ENCODE measurements around the gene PIGQ.

The PIGQ gene

GRCh38 chr16:631808-632358 lies 62.1 kb downstream of the PIGQ start:
- DNase-seq (ENCODE audit: low read depth in 2 of 2): no peak
- H3K4me3 ChIP-seq (replicated peaks in 1 of 2; ENCODE audit: low read depth in 2 of 2, low read length in 2 of 2): no peak overlapping the region

GRCh38 chr16:632486-633335 lies 62.9 kb downstream of the PIGQ start:
- H3K4me3 ChIP-seq (replicated peaks in 1 of 2; ENCODE audit: low read depth in 2 of 2, low read length in 2 of 2): no peak overlapping the region
- no peak for DNase-seq (ENCODE audit: low read depth in 2 of 2)
- no peak for TF ChIP-seq CTCF (IDR thresholded peaks at IDR 0.05; ENCODE audit: low read depth, low read length)

More at GRCh38 chr16:631808-632358, 62.1 kb downstream of the PIGQ start:
- TF ChIP-seq CTCF (IDR thresholded peaks at IDR 0.05; ENCODE audit: low read depth, low read length): no peak

GRCh38 chr16:633336-634050 lies 63.7 kb downstream of the PIGQ start:
- TF ChIP-seq CTCF (IDR thresholded peaks at IDR 0.05; ENCODE audit: low read depth, low read length): no peak
- no peak overlapping the region for H3K4me3 ChIP-seq (replicated peaks in 1 of 2; ENCODE audit: low read depth in 2 of 2, low read length in 2 of 2)
- no peak for DNase-seq (ENCODE audit: low read depth in 2 of 2)

Data from cardiac fibroblast (primary cell).